H9 (cell line): Measurements from ENCODE around the gene KCNG3. TPM values are rescaled to one million over a fixed set of nuclear protein-coding genes. Genes with fewer than 3 reads are reported as not detected.

Experiments used
- DNase-seq: peaks from one replicate; pipeline ENCODE4 v3.0.0-alpha.2; 2017
- H2AFZ ChIP-seq: one replicate; pipeline ENCODE4 v1.6.1; 2013; ENCODE audit warnings: mild to moderate bottlenecking, low read length, control low read depth, moderate library complexity
- H2AK5ac ChIP-seq: 2 replicates; pipeline ENCODE4 v1.6.1; 2013; ENCODE audit warnings: low read length, control low read depth, mixed read lengths; ENCODE audit not compliant: insufficient read length
- H2BK120ac ChIP-seq: one replicate; pipeline ENCODE4 v1.6.1; 2013; ENCODE audit warnings: low read depth, mild to moderate bottlenecking, low read length, control low read depth, inconsistent platforms; ENCODE audit not compliant: poor library complexity, severe bottlenecking
- H2BK12ac ChIP-seq: 2 replicates; pipeline ENCODE4 v1.6.1; 2013; ENCODE audit warnings: low read length, control low read depth, mixed read lengths, low read depth; ENCODE audit not compliant: insufficient read length
- H2BK15ac ChIP-seq: 2 replicates; pipeline ENCODE4 v1.6.1; 2013; ENCODE audit warnings: low read depth, low read length, control low read depth
- H2BK20ac ChIP-seq: one replicate; pipeline ENCODE4 v1.6.1; 2013; ENCODE audit warnings: low read depth, mild to moderate bottlenecking, low read length, control low read depth, inconsistent platforms; ENCODE audit not compliant: poor library complexity, severe bottlenecking
- H2BK5ac ChIP-seq: 2 replicates; pipeline ENCODE4 v1.6.1; 2013; ENCODE audit warnings: low read length, control low read depth, mixed read lengths; ENCODE audit not compliant: insufficient read length
- H3K14ac ChIP-seq: 2 replicates; pipeline ENCODE4 v1.6.1; 2013; ENCODE audit warnings: low read length, control low read depth; ENCODE audit not compliant: insufficient read depth
- H3K18ac ChIP-seq: 2 replicates; pipeline ENCODE4 v1.6.1; 2013; ENCODE audit warnings: low read depth, mild to moderate bottlenecking, mixed read lengths, low read length, control low read depth; ENCODE audit not compliant: insufficient read length
- H3K23ac ChIP-seq: 2 replicates; pipeline ENCODE4 v1.6.1; 2013; ENCODE audit warnings: low read length, control low read depth, mixed read lengths, low read depth; ENCODE audit not compliant: insufficient read length
- H3K23me2 ChIP-seq: 2 replicates; pipeline ENCODE4 v1.6.1; 2013; ENCODE audit warnings: low read depth, mild to moderate bottlenecking, mixed read lengths, low read length, control low read depth; ENCODE audit not compliant: insufficient read length, poor library complexity, severe bottlenecking
- H3K27ac ChIP-seq: 2 replicates; pipeline ENCODE4 v1.5.1; 2013; ENCODE audit warnings: low read length, control low read depth, mixed read lengths, low read depth; ENCODE audit not compliant: insufficient read length
- H3K27me3 ChIP-seq: 2 replicates; pipeline ENCODE4 v1.6.1; 2013; ENCODE audit warnings: low read length, control low read depth, inconsistent platforms; ENCODE audit not compliant: insufficient read depth
- H3K4ac ChIP-seq: 2 replicates; pipeline ENCODE4 v1.6.1; 2013; ENCODE audit warnings: low read depth, mild to moderate bottlenecking, control low read depth, inconsistent platforms, low read length, moderate library complexity
- H3K4me1 ChIP-seq: 2 replicates; pipeline ENCODE4 v1.6.1; 2013; ENCODE audit warnings: low read length, control low read depth, inconsistent platforms; ENCODE audit not compliant: insufficient read depth
- H3K4me2 ChIP-seq: 2 replicates; pipeline ENCODE4 v1.6.1; 2013; ENCODE audit warnings: low read length, control low read depth, mixed read lengths; ENCODE audit not compliant: insufficient read length, insufficient read depth
- H3K56ac ChIP-seq: 2 replicates; pipeline ENCODE4 v1.6.1; 2013; ENCODE audit warnings: low read depth, mild to moderate bottlenecking, mixed read lengths, low read length, control low read depth; ENCODE audit not compliant: insufficient read length
- H3K79me1 ChIP-seq: 2 replicates; pipeline ENCODE4 v1.6.1; 2013; ENCODE audit warnings: low read depth, mild to moderate bottlenecking, moderate library complexity, low read length, control low read depth, inconsistent platforms; ENCODE audit not compliant: insufficient read depth, poor library complexity, severe bottlenecking
- H3K79me2 ChIP-seq: 2 replicates; pipeline ENCODE4 v1.6.1; 2013; ENCODE audit warnings: low read length, control low read depth, inconsistent platforms; ENCODE audit not compliant: insufficient read depth
- H3K9ac ChIP-seq: 2 replicates; pipeline ENCODE4 v1.6.1; 2013; ENCODE audit warnings: low read length, control low read depth, mixed read lengths; ENCODE audit not compliant: insufficient read length; ENCODE audit errors: extremely low read depth
- H3K9me3 ChIP-seq: one replicate; pipeline ENCODE4 v1.6.1; 2013; ENCODE audit warnings: low read depth, low read length, inconsistent platforms; ENCODE audit not compliant: control insufficient read depth
- H3T11ph ChIP-seq: one replicate; pipeline ENCODE4 v1.6.1; 2013; ENCODE audit warnings: mild to moderate bottlenecking, low read length, control low read depth, inconsistent platforms
- H4K20me1 ChIP-seq: one replicate; pipeline ENCODE4 v1.6.1; 2013; ENCODE audit not compliant: control insufficient read depth, insufficient read length, insufficient read depth
- H4K5ac ChIP-seq: 2 replicates; pipeline ENCODE4 v1.6.1; 2013; ENCODE audit warnings: low read depth, mild to moderate bottlenecking, mixed read lengths, low read length, control low read depth; ENCODE audit not compliant: insufficient read length
- H4K8ac ChIP-seq: replicated peaks from 2 replicates; pipeline ENCODE4 v1.6.1; 2013; ENCODE audit warnings: low read length, control low read depth, mixed read lengths, low read depth; ENCODE audit not compliant: insufficient read length
- H4K91ac ChIP-seq: 2 replicates; pipeline ENCODE4 v1.6.1; 2013; ENCODE audit warnings: low read depth, mild to moderate bottlenecking, moderate library complexity, mixed read lengths, low read length, control low read depth; ENCODE audit not compliant: insufficient read length
- H3K27ac Mint-ChIP-seq, 3 experiments: 2 replicates in 2 of 3; 3 replicates in 1 of 3; pipeline ENCODE4 v1.8.0; 2020 to 2021; ENCODE audit warnings: mixed read lengths in 3 of 3, mild to moderate bottlenecking in 1 of 3, moderate library complexity in 1 of 3
- H3K27me3 Mint-ChIP-seq: 2 replicates; pipeline ENCODE4 v1.8.0; 2021; ENCODE audit warnings: low read depth, mild to moderate bottlenecking, moderate library complexity, mixed read lengths
- H3K36me3 Mint-ChIP-seq, 3 experiments: 2 replicates in 2 of 3; 3 replicates in 1 of 3; pipeline ENCODE4 v1.8.0; 2020 to 2021; ENCODE audit warnings: low read depth in 3 of 3, mixed read lengths in 3 of 3; ENCODE audit not compliant: insufficient read depth in 1 of 3
- H3K4me1 Mint-ChIP-seq, 2 experiments: 2 replicates each; pipeline ENCODE4 v1.8.0; 2020; ENCODE audit warnings: mixed read lengths in 2 of 2
- H3K4me3 Mint-ChIP-seq, 2 experiments: 2 replicates in 1 of 2; 3 replicates in 1 of 2; pipeline ENCODE4 v1.8.0; 2020 to 2021; ENCODE audit warnings: mild to moderate bottlenecking in 2 of 2, mixed read lengths in 2 of 2, moderate library complexity in 1 of 2
- H3K9me3 Mint-ChIP-seq, 2 experiments: 2 replicates in 1 of 2; 3 replicates in 1 of 2; pipeline ENCODE4 v1.8.0; 2020; ENCODE audit warnings: mild to moderate bottlenecking in 2 of 2, mixed read lengths in 2 of 2, moderate library complexity in 1 of 2
- CTCF ChIP-seq: fragments of 200-600 bp; sonication (generic); conservative IDR thresholded peaks from 3 replicates; pipeline ENCODE4 v1.8.0; 2021; ENCODE audit warnings: antibody characterized with exemption, mild to moderate bottlenecking
- WGBS: extraction: QIAGEN DNeasy Blood & Tissue Kit; methylation state at CpG from one replicate; pipeline ENCODE4 v1.1.7; 2013; ENCODE audit warnings: missing lambda C conversion rate, low lambda C conversion rate, mixed read lengths; ENCODE audit not compliant: insufficient read length; ENCODE audit errors: extremely low coverage; 5-methylcytosine and 5-hydroxymethylcytosine counted together
- total RNA-seq: library from RNA; stranded (reverse); gene quantifications from 2 replicates; pipeline ENCODE4 v1.2.1, GENCODE V29; 2021

KCNG3 gene
- total RNA-seq, 1 experiment from 2014 or later = 16.5 TPM

- no peaks in the 10 kb centered on the region for H3K4me1 ChIP-seq
- H3K9me3 ChIP-seq = no peaks in the 10 kb centered on the region
- H3K9ac ChIP-seq = no peak overlapping the region
- H3K4ac ChIP-seq = no peak overlapping the region
- no peak overlapping the region for H2BK20ac ChIP-seq
- no peak overlapping the region for H3K4me3 Mint-ChIP-seq
- H3T11ph ChIP-seq = no peak overlapping the region
- H3K14ac ChIP-seq = no peak overlapping the region
- no peak overlapping the region for H4K5ac ChIP-seq
- H3K9me3 Mint-ChIP-seq = peaks cover 25 to 28% of the 10 kb centered on the region in 2 experiments
- H2AFZ ChIP-seq = no peak overlapping the region
- H3K4me1 Mint-ChIP-seq = no peaks in the 10 kb centered on the region
- H2BK120ac ChIP-seq = no peak overlapping the region
- no peak for DNase-seq
- no peaks in the 10 kb centered on the region for H3K27me3 Mint-ChIP-seq
- H4K20me1 ChIP-seq = no peaks in the 10 kb centered on the region
- H4K8ac ChIP-seq = no peak overlapping the region
- H2AK5ac ChIP-seq = no peak overlapping the region
- H2BK5ac ChIP-seq = no peak overlapping the region
- no peaks in the 10 kb centered on the region for H3K79me2 ChIP-seq
- peaks cover 39 to 55% (median 39%) of the 10 kb centered on the region in 3 experiments for H3K36me3 Mint-ChIP-seq
- no peak overlapping the region for H3K27ac ChIP-seq
- no peak overlapping the region for H3K27ac Mint-ChIP-seq
- no peak overlapping the region for H3K18ac ChIP-seq
- H3K23me2 ChIP-seq = no peaks in the 10 kb centered on the region
- no peak overlapping the region for H3K4me2 ChIP-seq
- H4K91ac ChIP-seq = no peak overlapping the region
- no peak overlapping the region for H2BK15ac ChIP-seq
- no peak overlapping the region for H3K56ac ChIP-seq
- peaks cover 2% of the 10 kb centered on the region for H3K79me1 ChIP-seq
- no CpG with 5 or more reads among the region's 3 CpGs for WGBS
- no peak overlapping the region for H2BK12ac ChIP-seq
- no peaks in the 10 kb centered on the region for H3K27me3 ChIP-seq
- H3K23ac ChIP-seq = no peak overlapping the region
- TF ChIP-seq CTCF = no peak
These were observed 82.9 kb downstream of the KCNG3 start for GRCh38 chr2:42410742-42411514.
